Measurements from ENCODE around the gene TRIM71. TPM values are rescaled to one million over a fixed set of nuclear protein-coding genes. Genes with fewer than 3 reads are reported as not detected.

The TRIM71 gene
- under 1 TPM in 1 of 4 donors, not detected in 3; 0.48 TPM for total RNA-seq

- Histone ChIP-seq H3K4me3 (no peak within 1 kb of the TSS), H3K27ac (no peak within 1 kb of the TSS), H3K36me3 (no peaks in the 10 kb centered on the region), H3K27me3 (peaks cover 0 to 39% of the 10 kb centered on the region in 2 donors), H3K9me3 (no peaks in the 10 kb centered on the region), H3K4me1 (peaks cover 0 to 13% of the 10 kb centered on the region in 2 donors)
- TF ChIP-seq CTCF (IDR thresholded peaks at IDR 0.05) (no peak), POLR2A (IDR thresholded peaks at IDR 0.05) (no peak)
- intact Hi-C loops (cut with DNase I; ENCODE audit: low total_unique reads): no loop called here
- no peak for DNase-seq
Observed at GRCh38 chr3:32817558-32818228, at the start of gene TRIM71. Gene TRIM71, plus strand, starts transcription at chr3:32817997. Its CDS starts 84 bp downstream, at chr3:32818081.

DNA sequence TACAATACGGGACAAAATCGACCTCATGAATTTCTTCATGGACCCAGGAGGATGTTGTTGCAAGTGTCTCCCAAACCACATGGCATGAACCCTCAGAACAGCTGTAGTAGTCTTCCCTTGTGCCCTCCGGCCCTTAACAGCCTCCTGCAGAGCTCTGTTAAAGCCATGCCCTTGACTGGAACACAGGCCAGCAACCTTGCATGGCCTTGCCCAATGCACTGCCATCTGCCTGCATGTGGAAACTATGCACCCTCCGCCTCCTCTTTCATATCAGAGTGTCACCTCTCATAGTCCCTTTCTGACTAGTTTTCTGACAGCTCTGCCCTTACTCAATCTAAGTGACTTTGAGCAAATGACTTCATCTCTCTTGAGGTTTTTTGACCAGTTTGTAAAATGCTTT lies 39.4 kb upstream of the TRIM71 start:
- H3K4me3 ChIP-seq: no peak overlapping the region
- H3K9me3 ChIP-seq: no peaks in the 10 kb centered on the region
- no peaks in the 10 kb centered on the region for H3K4me1 ChIP-seq
- TF ChIP-seq POLR2A (IDR thresholded peaks at IDR 0.05) (no peak), CTCF (IDR thresholded peaks at IDR 0.05) (no peak)
- no peaks in the 10 kb centered on the region for H3K27me3 ChIP-seq
- DNase-seq: no peak
- H3K27ac ChIP-seq: no peak overlapping the region
- no peaks in the 10 kb centered on the region for H3K36me3 ChIP-seq
- intact Hi-C loops (cut with DNase I; ENCODE audit: low total_unique reads): no loop called here

GRCh38 chr3:32780071-32780734 lies 37.6 kb upstream of the TRIM71 start:
- Histone ChIP-seq H3K27ac (no peak overlapping the region), H3K4me1 (no peaks in the 10 kb centered on the region), H3K27me3 (no peaks in the 10 kb centered on the region), H3K4me3 (peak overlapping the region in 1 of 2 donors; percentile 37), H3K36me3 (no peaks in the 10 kb centered on the region), H3K9me3 (no peaks in the 10 kb centered on the region)
- TF ChIP-seq POLR2A (IDR thresholded peaks at IDR 0.05) (no peak), CTCF (IDR thresholded peaks at IDR 0.05) (no peak)
- no peak for DNase-seq
- intact Hi-C loops (cut with DNase I; ENCODE audit: low total_unique reads): no loop called here

GRCh38 chr3:32780735-32781210 lies 37.0 kb upstream of the TRIM71 start:
- TF ChIP-seq POLR2A (IDR thresholded peaks at IDR 0.05) (no peak), CTCF (IDR thresholded peaks at IDR 0.05) (no peak)
- intact Hi-C loops (cut with DNase I; ENCODE audit: low total_unique reads): no loop called here
- Histone ChIP-seq H3K36me3 (no peaks in the 10 kb centered on the region), H3K4me3 (peak overlapping the region; percentile 26 to 37), H3K9me3 (no peaks in the 10 kb centered on the region), H3K4me1 (no peaks in the 10 kb centered on the region), H3K27me3 (no peaks in the 10 kb centered on the region), H3K27ac (no peak overlapping the region)
- peak in 1 of 2 donors; percentile 15 for DNase-seq
